Neural progenitor cell (in vitro differentiated cells): ENCODE data around the gene FAM98C. TPM values are rescaled to one million over a fixed set of nuclear protein-coding genes. Genes with fewer than 3 reads are reported as not detected.

ENCODE experiments used
- DNase-seq: peaks from one replicate; pipeline ENCODE4 v3.0.0-alpha.2; 2016; ENCODE audit warnings: low spot score
- H2AFZ ChIP-seq: fragments of 200-600 bp; sonication (generic); replicated peaks from 2 replicates; pipeline ENCODE4 v1.6.1; 2016; ENCODE audit warnings: antibody characterized with exemption
- H3F3A ChIP-seq: fragments of 200-600 bp; sonication (generic); 2 replicates; pipeline ENCODE4 v1.6.1; 2016; ENCODE audit warnings: antibody characterized with exemption, low read depth
- H3K27ac ChIP-seq: fragments of 200-600 bp; sonication (generic); 2 replicates; pipeline ENCODE4 v1.5.1; 2016; ENCODE audit warnings: mild to moderate bottlenecking
- H3K27me3 ChIP-seq: fragments of 200-600 bp; sonication (generic); 2 replicates; pipeline ENCODE4 v1.6.1; 2016; ENCODE audit warnings: mild to moderate bottlenecking, moderate library complexity
- H3K36me3 ChIP-seq: fragments of 200-600 bp; sonication (generic); 2 replicates; pipeline ENCODE4 v1.5.1; 2016
- H3K4me1 ChIP-seq: fragments of 200-600 bp; sonication (generic); 2 replicates; pipeline ENCODE4 v1.6.1; 2016; ENCODE audit warnings: mixed run types
- H3K4me2 ChIP-seq: fragments of 200-600 bp; sonication (generic); 2 replicates; pipeline ENCODE4 v1.6.1; 2016
- H3K4me3 ChIP-seq: fragments of 200-600 bp; sonication (generic); 2 replicates; pipeline ENCODE4 v1.5.1; 2016
- H3K79me2 ChIP-seq: fragments of 200-600 bp; sonication (generic); 2 replicates; pipeline ENCODE4 v1.6.1; 2016; ENCODE audit warnings: low read depth
- H3K9ac ChIP-seq: fragments of 200-600 bp; sonication (generic); 2 replicates; pipeline ENCODE4 v1.6.1; 2016
- H3K9me3 ChIP-seq: fragments of 200-600 bp; sonication (generic); 2 replicates; pipeline ENCODE4 v1.5.1; 2016; ENCODE audit warnings: low read depth
- H4K20me1 ChIP-seq: fragments of 200-600 bp; sonication (generic); 2 replicates; pipeline ENCODE4 v1.6.1; 2016; ENCODE audit warnings: low read depth
- H3K27ac Mint-ChIP-seq: 3 replicates; pipeline ENCODE4 v1.8.0; 2021; ENCODE audit warnings: mixed read lengths
- H3K27me3 Mint-ChIP-seq: 2 replicates; pipeline ENCODE4 v1.8.0; 2022; ENCODE audit warnings: low read depth, mild to moderate bottlenecking, inconsistent platforms, moderate library complexity, mixed read lengths; ENCODE audit not compliant: insufficient read depth
- H3K36me3 Mint-ChIP-seq: 3 replicates; pipeline ENCODE4 v1.8.0; 2021; ENCODE audit warnings: mixed read lengths
- H3K4me1 Mint-ChIP-seq: 3 replicates; pipeline ENCODE4 v1.8.0; 2021; ENCODE audit warnings: mixed read lengths
- H3K4me3 Mint-ChIP-seq: 3 replicates; pipeline ENCODE4 v1.8.0; 2021; ENCODE audit warnings: mild to moderate bottlenecking, moderate library complexity, mixed read lengths
- H3K9me3 Mint-ChIP-seq: 3 replicates; pipeline ENCODE4 v1.8.0; 2020; ENCODE audit warnings: mixed read lengths
- EZH2 ChIP-seq: fragments of 200-600 bp; sonication (generic); IDR thresholded peaks from 2 replicates; pipeline ENCODE4 v1.6.1; 2017; ENCODE audit warnings: antibody characterized with exemption, mild to moderate bottlenecking, moderate library complexity
- EZH2phosphoT487 ChIP-seq: fragments of 200-600 bp; sonication (generic); IDR thresholded peaks from 2 replicates; pipeline ENCODE4 v1.6.1; 2017; ENCODE audit warnings: antibody characterized with exemption
- total RNA-seq: library from RNA; depleted of rRNA; stranded (reverse); fragments of >200 nt; gene quantifications from 2 replicates; pipeline ENCODE4 v1.2.3, GENCODE V29; 2015; ENCODE audit warnings: low replicate concordance
- TF ChIP-seq, protein P1 (sequence below): fragments of 200-600 bp; sonication (generic); IDR thresholded peaks from 2 replicates; pipeline ENCODE4 v1.5.1; 2017; ENCODE audit warnings: antibody characterized with exemption, mild to moderate bottlenecking

The FAM98C gene
- total RNA-seq, 1 donor from 2014 or later, result 3.5 TPM

DNA sequence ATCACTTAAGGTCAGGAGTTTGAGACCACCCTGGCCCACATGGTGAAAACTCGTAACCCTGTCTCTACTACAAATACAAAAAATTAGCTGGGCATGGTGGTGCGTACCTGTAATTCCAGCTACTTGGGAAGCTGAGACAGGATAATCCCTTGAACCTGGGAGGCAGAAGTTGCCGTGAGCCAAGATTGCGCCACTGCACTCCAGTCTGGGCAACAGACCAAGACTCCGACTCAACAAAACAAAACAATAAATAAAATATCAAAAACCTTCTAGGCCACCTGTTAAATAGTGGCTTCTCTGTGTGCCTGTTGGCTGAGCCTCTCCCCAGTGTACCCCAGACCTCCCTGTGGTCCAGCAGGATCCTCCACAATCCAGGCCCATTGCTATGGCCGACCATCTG lies 31.8 kb upstream of the FAM98C start:
- no peak overlapping the region for H2AFZ ChIP-seq
- H3K4me2 ChIP-seq, result no peak overlapping the region
- no peak for TF ChIP-seq EZH2phosphoT487
- TF ChIP-seq, protein P1, sequence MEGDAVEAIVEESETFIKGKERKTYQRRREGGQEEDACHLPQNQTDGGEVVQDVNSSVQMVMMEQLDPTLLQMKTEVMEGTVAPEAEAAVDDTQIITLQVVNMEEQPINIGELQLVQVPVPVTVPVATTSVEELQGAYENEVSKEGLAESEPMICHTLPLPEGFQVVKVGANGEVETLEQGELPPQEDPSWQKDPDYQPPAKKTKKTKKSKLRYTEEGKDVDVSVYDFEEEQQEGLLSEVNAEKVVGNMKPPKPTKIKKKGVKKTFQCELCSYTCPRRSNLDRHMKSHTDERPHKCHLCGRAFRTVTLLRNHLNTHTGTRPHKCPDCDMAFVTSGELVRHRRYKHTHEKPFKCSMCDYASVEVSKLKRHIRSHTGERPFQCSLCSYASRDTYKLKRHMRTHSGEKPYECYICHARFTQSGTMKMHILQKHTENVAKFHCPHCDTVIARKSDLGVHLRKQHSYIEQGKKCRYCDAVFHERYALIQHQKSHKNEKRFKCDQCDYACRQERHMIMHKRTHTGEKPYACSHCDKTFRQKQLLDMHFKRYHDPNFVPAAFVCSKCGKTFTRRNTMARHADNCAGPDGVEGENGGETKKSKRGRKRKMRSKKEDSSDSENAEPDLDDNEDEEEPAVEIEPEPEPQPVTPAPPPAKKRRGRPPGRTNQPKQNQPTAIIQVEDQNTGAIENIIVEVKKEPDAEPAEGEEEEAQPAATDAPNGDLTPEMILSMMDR, result no peak
- H3K27ac Mint-ChIP-seq, result no peak overlapping the region
- peaks cover 19% of the 10 kb centered on the region for H3K4me1 Mint-ChIP-seq
- H3K36me3 Mint-ChIP-seq, result no peaks in the 10 kb centered on the region
- peaks cover 14% of the 10 kb centered on the region for H3K79me2 ChIP-seq
- no peak overlapping the region for H3K9ac ChIP-seq
- peaks cover 11% of the 10 kb centered on the region for H3K27me3 ChIP-seq
- peaks cover 12% of the 10 kb centered on the region for H3K27me3 Mint-ChIP-seq
- H3K4me3 ChIP-seq, result no peak overlapping the region
- peaks cover 10% of the 10 kb centered on the region for H4K20me1 ChIP-seq
- no peaks in the 10 kb centered on the region for H3K9me3 Mint-ChIP-seq
- no peak for DNase-seq
- H3F3A ChIP-seq, result peaks cover 13% of the 10 kb centered on the region
- H3K4me3 Mint-ChIP-seq, result no peak overlapping the region
- H3K4me1 ChIP-seq, result peaks cover 27% of the 10 kb centered on the region
- H3K9me3 ChIP-seq, result no peaks in the 10 kb centered on the region
- H3K36me3 ChIP-seq, result no peaks in the 10 kb centered on the region
- no peak overlapping the region for H3K27ac ChIP-seq

DNA sequence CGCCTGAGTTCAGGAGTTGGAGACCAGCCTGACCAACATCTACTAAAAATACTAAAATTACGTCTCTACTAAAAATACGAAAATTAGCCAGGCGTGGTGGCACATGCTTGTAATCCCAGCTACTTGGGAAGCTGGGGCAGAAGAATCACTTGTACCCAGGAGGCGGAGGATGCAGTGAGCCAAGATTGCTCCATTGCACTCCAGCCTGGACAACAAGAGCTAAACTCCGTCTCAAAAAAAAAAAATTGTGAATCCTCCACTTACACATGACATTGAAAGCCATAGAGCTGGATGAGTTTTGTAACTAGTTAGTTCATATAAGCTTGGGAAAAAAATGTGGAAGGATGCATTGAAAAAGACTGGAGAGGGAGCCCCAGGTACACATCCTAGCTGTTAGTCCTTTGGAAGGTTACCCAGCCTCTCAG lies 29.0 kb upstream of the FAM98C start:
- Histone ChIP-seq H3F3A (peaks cover 7% of the 10 kb centered on the region), H3K79me2 (peaks cover 32% of the 10 kb centered on the region), H4K20me1 (peaks cover 20% of the 10 kb centered on the region), H3K4me1 (peaks cover 11% of the 10 kb centered on the region), H3K4me3 (peak overlapping the region; percentile 42), H3K27me3 (peaks cover 11% of the 10 kb centered on the region), H3K9me3 (no peaks in the 10 kb centered on the region), H3K9ac (no peak overlapping the region), H2AFZ (peak overlapping the region; percentile 45), H3K27ac (no peak overlapping the region), H3K4me2 (peak overlapping the region; percentile 73), H3K36me3 (no peaks in the 10 kb centered on the region)
- H3K9me3 Mint-ChIP-seq, result no peaks in the 10 kb centered on the region
- H3K27ac Mint-ChIP-seq, result peak overlapping the region; percentile 88
- no peak for DNase-seq
- peak overlapping the region; percentile 96 for H3K4me3 Mint-ChIP-seq
- H3K36me3 Mint-ChIP-seq, result peaks cover 4% of the 10 kb centered on the region
- TF ChIP-seq, protein P1, result no peak
- TF ChIP-seq EZH2 (no peak), EZH2phosphoT487 (no peak)
- H3K27me3 Mint-ChIP-seq, result peaks cover 9% of the 10 kb centered on the region
- peaks cover 22% of the 10 kb centered on the region for H3K4me1 Mint-ChIP-seq

GRCh38 chr19:38374332-38375097 lies 28.4 kb upstream of the FAM98C start, which contains the start of gene PSMD8:
Gene PSMD8 (plus strand): TSS chr19:38374571. CDS start chr19:38374602, 31 bp downstream.
- peaks cover 8% of the 10 kb centered on the region for H3K27me3 Mint-ChIP-seq
- Histone ChIP-seq H2AFZ (peak within 1 kb of the TSS; percentile 93), H3K36me3 (no peaks in the 10 kb centered on the region), H3K79me2 (peaks cover 32% of the 10 kb centered on the region), H4K20me1 (peaks cover 20% of the 10 kb centered on the region), H3K9me3 (no peaks in the 10 kb centered on the region), H3K27ac (no peak within 1 kb of the TSS), H3K4me2 (peak within 1 kb of the TSS; percentile 99), H3F3A (peaks cover 7% of the 10 kb centered on the region), H3K9ac (peak within 1 kb of the TSS; percentile 94), H3K27me3 (peaks cover 11% of the 10 kb centered on the region), H3K4me3 (peak within 1 kb of the TSS; percentile 98), H3K4me1 (peaks cover 11% of the 10 kb centered on the region)
- DNase-seq, result peak; percentile 100
- no peak for TF ChIP-seq EZH2phosphoT487
- TF ChIP-seq, protein P1, result peak; percentile 45
- peaks cover 22% of the 10 kb centered on the region for H3K4me1 Mint-ChIP-seq
- H3K27ac Mint-ChIP-seq, result peak within 1 kb of the TSS; percentile 91
- H3K36me3 Mint-ChIP-seq, result peaks cover 6% of the 10 kb centered on the region
- no peaks in the 10 kb centered on the region for H3K9me3 Mint-ChIP-seq
- peak within 1 kb of the TSS; percentile 96 for H3K4me3 Mint-ChIP-seq
